Neutrophil (primary cell): Measurements from ENCODE around the gene CDK8.

Experiments
- H3K27ac ChIP-seq: fragments of 200-600 bp; sonication (generic); 2 replicates; pipeline ENCODE4 v1.5.1; 2016; ENCODE audit warnings: mild to moderate bottlenecking, moderate library complexity
- H3K27me3 ChIP-seq: fragments of 200-600 bp; sonication (generic); 2 replicates; pipeline ENCODE4 v1.6.0; 2016; ENCODE audit warnings: mild to moderate bottlenecking
- H3K36me3 ChIP-seq: fragments of 200-600 bp; sonication (generic); 2 replicates; pipeline ENCODE4 v1.5.1; 2017
- H3K4me1 ChIP-seq, 2 experiments: fragments of 200-600 bp in 1 of 2; sonication (generic) in 1 of 2; 1 replicate in 1 of 2; 2 replicates in 1 of 2; pipeline versions ENCODE4 v1.5.1 to v1.6.1; 2013 to 2016; ENCODE audit warnings: low read depth in 1 of 2, low read length in 1 of 2, mild to moderate bottlenecking in 1 of 2, moderate library complexity in 1 of 2; ENCODE audit not compliant: control insufficient read depth in 1 of 2, insufficient read depth in 1 of 2
- H3K4me3 ChIP-seq, 2 experiments: fragments of 200-600 bp in 1 of 2; sonication (generic) in 1 of 2; 1 replicate in 1 of 2; 2 replicates in 1 of 2; pipeline ENCODE4 v1.5.1; 2013 to 2016; ENCODE audit warnings: low read depth in 1 of 2, low read length in 1 of 2, mild to moderate bottlenecking in 1 of 2, moderate library complexity in 1 of 2
- H3K9me3 ChIP-seq: fragments of 200-600 bp; sonication (generic); 2 replicates; pipeline ENCODE4 v1.5.1; 2016
- TF ChIP-seq, protein P1 (sequence below): fragments of 200-600 bp; sonication (generic); IDR thresholded peaks from 2 replicates; pipeline ENCODE4 v1.5.1; 2016; ENCODE audit warnings: antibody characterized with exemption

The CDK8 gene

DNA sequence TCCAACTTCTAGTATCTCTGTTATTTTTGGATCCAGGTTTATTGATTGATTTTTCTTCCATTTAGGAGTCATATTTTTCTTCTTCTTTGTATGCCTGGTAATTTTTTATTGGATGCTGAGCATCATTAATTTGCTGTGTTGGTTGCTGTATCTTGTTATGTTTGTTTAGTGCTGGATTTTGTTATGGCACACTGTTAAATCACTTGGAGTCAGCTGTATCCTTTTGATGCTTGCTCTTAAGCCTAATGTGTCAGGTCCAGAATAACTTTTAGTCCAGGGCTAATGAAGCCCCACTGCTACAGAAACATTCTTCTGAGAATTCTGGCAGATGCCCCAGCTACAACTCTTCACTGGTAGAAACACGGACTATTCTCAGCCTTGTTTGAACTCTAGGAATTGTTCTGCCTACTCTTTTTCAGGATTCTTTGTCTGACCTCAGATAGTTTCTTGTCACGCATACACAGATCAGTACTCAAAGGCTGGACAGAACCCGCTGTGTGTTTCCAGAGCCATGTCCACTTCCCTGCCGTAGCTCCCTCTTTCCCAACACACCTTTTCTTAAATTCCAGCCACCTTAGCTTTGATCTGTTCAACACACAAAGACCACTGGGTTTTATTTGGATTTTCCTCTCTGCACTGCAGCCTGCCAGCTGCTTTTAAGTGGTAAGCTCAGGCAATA lies 166.5 kb downstream of the CDK8 start:
- Histone ChIP-seq H3K4me3 (no peak overlapping the region), H3K4me1 (no peaks in the 10 kb centered on the region), H3K9me3 (no peaks in the 10 kb centered on the region), H3K36me3 (no peaks in the 10 kb centered on the region), H3K27ac (no peak overlapping the region), H3K27me3 (no peaks in the 10 kb centered on the region)
- TF ChIP-seq, protein P1, sequence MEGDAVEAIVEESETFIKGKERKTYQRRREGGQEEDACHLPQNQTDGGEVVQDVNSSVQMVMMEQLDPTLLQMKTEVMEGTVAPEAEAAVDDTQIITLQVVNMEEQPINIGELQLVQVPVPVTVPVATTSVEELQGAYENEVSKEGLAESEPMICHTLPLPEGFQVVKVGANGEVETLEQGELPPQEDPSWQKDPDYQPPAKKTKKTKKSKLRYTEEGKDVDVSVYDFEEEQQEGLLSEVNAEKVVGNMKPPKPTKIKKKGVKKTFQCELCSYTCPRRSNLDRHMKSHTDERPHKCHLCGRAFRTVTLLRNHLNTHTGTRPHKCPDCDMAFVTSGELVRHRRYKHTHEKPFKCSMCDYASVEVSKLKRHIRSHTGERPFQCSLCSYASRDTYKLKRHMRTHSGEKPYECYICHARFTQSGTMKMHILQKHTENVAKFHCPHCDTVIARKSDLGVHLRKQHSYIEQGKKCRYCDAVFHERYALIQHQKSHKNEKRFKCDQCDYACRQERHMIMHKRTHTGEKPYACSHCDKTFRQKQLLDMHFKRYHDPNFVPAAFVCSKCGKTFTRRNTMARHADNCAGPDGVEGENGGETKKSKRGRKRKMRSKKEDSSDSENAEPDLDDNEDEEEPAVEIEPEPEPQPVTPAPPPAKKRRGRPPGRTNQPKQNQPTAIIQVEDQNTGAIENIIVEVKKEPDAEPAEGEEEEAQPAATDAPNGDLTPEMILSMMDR, result no peak

GRCh38 chr13:26422036-26422435 lies 168.1 kb downstream of the CDK8 start:
- no peak overlapping the region for H3K27ac ChIP-seq
- no peaks in the 10 kb centered on the region for H3K36me3 ChIP-seq
- no peaks in the 10 kb centered on the region for H3K4me1 ChIP-seq
- no peaks in the 10 kb centered on the region for H3K9me3 ChIP-seq
- no peak overlapping the region for H3K4me3 ChIP-seq
- TF ChIP-seq, protein P1, result no peak
- H3K27me3 ChIP-seq, result no peaks in the 10 kb centered on the region

GRCh38 chr13:26423629-26424028 lies 169.7 kb downstream of the CDK8 start:
- H3K4me1 ChIP-seq, result no peaks in the 10 kb centered on the region
- TF ChIP-seq, protein P1, result no peak
- H3K27ac ChIP-seq, result no peak overlapping the region
- H3K9me3 ChIP-seq, result no peaks in the 10 kb centered on the region
- H3K27me3 ChIP-seq, result no peaks in the 10 kb centered on the region
- H3K36me3 ChIP-seq, result no peaks in the 10 kb centered on the region
- H3K4me3 ChIP-seq, result no peak overlapping the region

- Histone ChIP-seq H3K9me3 (no peaks in the 10 kb centered on the region), H3K36me3 (no peaks in the 10 kb centered on the region), H3K27ac (no peak overlapping the region), H3K4me3 (no peak overlapping the region), H3K27me3 (no peaks in the 10 kb centered on the region), H3K4me1 (no peaks in the 10 kb centered on the region)
- TF ChIP-seq, protein P1, result no peak
These were observed 170.3 kb downstream of the CDK8 start for GRCh38 chr13:26424181-26424580.

DNA sequence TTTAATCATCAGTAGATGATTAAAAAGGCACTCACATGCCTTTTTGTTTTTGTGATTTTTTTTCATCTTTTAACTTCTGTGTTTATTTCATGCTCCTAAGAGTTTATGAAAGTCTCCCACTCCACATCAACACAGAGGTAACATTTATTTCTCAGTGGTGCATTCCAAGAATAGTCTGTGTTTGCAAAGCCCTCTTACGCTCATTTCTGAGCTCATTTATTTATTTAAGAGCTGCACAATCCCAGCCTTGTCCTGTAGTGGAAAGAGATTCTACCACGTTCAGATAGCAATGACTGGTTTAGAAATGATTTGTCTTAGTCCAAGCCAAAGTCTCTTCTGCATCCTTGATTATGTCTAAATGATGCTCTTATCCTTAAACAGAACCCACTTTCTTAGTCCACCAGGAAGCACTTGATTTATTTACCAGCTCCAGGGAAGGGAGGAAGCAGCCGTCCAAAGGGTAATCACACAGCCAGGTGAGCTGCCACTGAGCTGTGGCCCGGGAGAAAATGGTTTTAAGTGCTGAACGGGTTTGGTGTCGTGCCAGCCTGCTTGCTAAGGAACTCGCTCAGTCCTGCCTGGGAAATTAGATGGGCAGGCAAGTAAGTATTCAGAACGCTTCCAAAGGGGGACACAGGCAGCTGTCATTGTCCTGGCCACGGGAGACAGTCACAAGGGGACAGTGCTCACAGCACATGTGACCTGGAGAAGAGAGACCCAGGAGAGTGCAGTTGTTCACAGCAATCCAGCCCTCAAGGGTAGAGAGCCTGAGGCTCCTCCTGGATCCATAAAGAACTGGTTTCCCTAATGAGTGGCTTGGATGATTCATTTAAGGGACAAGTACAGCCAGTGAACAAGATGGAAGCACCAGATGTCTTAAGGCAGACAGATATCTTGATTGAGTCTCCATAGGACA lies 171.8 kb downstream of the CDK8 start:
- H3K4me3 ChIP-seq, result no peak overlapping the region
- H3K36me3 ChIP-seq, result no peaks in the 10 kb centered on the region
- H3K4me1 ChIP-seq, result no peaks in the 10 kb centered on the region
- TF ChIP-seq, protein P1, result no peak
- no peaks in the 10 kb centered on the region for H3K27me3 ChIP-seq
- H3K9me3 ChIP-seq, result no peaks in the 10 kb centered on the region
- no peak overlapping the region for H3K27ac ChIP-seq
